GM18873 (cell line): Measurements from ENCODE around the gene KCNIP3.

Source experiments
- ATAC-seq: cut with Tn5 transposase; IDR thresholded peaks from one replicate; pipeline ENCODE4 v1.9.1; 2021; ENCODE audit warnings: mild to moderate bottlenecking, moderate library complexity, moderate number of reproducible peaks; ENCODE audit not compliant: unreplicated experiment, low FRiP score

KCNIP3 gene

DNA sequence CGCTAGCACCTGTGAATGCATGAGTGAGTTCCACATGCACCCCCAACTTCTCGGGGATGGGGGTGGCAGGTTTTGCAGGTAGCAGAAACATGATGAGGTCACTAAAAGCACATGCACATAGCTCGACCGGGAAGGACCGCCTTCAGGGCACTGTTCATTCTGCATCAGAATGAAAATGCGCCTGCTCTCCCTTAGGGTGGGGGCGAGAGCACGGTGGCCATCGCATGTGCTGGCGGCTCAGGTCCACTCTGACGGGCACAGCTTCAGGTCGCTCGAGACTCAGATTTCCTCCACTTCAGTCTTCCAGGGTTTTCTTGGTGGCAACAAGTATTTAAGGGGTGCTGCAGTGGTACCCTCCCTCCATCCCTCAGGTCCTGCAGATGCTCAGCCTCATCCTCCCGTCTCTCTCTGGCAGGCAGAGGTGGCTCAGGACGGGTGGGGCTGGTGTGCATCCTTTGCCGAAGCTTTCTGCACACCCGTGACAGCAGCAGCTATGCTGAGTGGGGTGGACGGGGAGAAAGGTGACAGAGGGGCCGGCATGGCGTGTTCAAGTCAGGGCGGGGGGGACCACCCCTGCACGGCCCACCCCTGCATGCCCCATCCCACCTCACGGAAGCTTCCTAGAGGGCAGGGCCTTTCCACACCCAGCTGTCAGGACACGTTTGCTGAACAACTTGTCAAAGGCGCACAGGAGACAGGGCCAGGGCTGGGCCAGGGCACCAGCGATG is 14.8 kb downstream of the KCNIP3 start:
- ATAC-seq, result no peak

DNA sequence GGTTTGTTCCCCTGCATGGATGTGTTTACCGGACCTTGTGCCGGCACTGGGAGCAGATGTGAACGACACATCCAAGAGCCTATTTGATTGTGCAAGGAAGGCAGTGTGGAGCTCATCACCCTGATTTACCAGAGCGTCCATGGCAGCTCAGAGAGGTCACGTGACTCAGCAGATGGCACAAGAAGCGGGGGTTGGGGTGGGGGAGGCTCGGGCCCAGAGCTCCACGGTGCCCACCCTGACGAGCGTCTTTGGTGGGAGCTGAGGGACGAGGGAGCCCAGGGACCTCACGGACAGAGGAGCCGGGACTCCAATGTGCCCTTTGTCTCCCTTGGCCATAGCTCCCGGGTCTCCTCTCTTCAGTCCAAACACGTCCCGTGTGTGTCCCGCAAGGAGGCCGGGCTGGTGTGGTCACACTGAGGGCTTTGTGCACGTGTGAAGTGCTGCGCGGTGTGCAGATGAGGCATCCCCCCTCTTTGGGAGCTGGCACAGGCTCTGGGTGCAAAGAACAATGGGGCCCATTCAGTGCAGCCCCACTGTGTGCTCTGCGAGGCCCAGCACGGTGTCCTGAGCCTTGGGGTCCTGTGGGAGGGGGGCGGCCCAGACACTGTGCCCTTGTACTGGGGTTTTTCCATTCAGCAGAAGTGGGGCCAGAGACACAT is 15.5 kb downstream of the KCNIP3 start:
- no peak for ATAC-seq

DNA sequence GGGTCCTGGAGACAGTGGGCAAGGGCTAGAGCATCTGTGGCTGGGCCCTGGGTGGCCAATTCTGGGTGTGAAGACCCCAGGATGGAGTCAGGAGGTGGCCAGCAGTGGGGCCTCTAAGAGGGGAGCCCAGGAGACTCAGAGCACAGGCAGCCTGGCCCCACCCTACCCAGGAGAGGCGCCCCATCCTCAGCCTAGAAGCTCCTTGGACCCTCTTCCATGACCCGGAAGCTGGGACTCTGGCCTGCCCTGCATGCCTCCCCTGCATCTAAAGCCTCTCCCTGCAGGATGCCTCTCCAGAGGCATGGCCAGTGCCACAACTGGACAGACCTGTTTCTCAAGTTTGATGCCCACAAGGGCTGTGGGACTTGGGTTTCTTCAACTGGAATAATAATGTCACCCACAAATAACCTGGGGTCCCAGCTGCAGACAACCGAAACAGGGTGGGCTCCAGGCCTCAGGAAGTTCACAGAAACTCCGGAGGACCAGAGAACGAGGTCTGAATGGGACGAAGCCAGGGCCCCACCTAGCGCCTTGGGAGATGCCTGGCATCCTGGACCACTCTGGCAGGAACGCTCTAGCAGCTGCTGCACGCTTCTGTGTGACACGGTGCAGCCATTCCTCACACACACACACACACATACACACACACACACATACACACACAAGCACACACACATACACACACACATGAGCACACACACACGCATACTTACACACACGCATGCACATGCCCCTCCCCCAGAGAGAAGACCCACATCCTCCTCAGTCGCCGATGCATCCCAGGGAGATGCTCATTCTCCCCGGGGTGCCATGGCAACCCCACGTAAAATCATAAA is 16.4 kb downstream of the KCNIP3 start:
- no peak for ATAC-seq

DNA sequence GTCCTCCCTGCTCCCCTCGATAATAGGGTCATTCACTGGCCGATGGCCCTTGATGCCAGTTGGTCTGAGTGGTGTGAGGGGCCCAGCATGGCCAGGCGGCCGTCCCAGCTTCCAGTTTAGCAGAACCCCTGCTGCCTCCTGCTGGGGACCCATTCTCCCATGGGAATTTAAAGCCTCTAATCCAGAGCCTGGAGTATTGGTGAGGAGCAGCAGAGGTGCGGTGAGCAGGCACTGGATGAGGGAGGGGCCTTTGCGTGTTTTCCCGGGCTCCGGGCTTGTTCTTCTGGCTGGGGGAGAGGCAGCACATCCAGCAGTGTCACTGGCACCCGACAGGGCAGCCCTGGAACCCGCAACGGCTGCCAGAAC is 17.4 kb downstream of the KCNIP3 start:
- no peak for ATAC-seq

DNA sequence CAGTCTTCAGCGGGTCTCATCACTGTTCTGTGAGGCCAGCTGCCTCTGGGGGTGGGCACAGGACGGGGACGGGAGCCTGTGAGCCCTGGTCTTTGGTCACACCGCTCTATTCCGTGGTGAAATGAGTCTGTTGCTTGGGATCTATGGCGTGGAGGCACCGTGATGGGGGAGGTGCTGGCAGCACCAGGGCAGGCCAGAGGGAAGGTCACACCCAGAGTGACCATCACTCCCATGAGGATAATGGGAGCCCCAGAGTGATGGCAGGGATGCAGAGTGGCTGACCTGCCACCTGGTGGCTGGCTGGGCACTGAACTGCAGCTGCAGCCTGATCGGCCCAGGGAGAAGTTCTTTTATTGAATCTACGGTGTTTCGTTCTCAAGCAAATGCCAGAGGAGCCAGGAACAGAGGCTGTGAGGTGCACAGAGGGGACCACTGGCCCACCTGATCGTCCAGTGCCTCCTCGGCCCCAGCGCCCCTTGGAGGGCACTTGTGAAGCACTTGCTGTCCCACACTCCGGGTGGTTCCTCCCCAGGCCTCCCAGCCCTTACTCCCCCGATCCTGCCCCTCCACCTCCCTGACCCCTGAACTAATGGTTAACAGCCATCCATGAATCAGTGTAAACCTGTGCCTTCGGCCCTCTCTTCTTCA is 17.9 kb downstream of the KCNIP3 start:
- ATAC-seq, result no peak

DNA sequence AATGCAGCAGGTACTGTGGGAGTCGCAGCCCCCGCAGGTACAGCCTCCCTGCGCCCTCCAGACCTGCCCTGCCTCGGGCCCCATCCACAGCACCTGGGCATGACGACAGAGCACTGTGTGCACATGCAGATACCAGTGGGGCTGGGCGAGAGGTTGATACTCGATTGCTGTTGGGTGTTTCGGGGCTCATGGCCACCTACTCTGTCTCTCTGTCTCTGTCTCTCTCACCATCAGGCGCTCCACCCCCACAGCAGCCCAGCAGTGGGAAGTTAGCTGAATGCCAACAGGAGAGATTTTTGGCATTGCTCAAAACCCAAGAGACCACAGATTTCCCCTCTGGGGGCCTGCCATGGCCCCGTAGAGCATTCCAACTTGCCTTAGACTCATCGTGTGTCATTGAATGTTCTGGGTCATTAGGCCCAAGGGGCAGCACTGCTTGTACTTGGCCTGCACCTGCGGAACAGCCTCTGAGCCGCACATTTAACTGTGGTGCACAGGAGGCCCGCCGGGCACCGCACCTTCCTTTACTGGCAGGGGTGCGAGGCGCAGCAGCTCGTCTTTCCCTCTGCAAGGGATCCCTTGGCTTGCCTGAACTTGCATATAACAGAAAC is 18.8 kb downstream of the KCNIP3 start:
- ATAC-seq, result no peak

DNA sequence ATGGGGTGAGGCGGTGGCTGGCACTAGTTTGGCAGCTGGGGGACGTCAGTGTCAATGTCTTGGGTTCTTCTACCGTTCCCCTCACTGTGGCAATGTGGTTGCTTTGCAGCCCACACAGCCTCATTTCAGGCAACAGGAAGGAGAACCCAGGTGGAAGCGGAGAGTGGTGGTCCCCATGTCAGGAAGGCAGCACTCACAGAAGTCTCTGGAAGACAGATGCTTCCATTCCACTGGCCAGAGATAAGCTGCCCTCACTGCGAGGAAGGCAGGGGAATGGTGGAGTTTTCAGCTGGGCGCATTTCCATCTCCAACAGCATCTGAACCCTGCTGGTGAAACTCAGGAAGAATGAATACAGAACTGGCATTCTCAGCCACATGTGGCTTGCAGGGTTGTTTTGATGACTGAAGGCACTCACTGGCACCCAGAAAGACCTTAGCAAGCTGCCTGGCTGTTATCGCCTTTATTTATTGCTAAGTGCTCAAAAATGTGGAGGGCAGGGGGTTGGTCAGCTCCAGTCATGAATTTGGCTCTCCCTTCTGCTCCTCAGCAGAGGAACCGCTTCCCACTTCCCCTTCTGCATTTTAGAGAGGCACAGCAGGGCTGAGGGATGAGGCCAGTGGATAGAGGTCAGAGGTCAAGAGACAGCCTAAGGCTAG is 19.4 kb downstream of the KCNIP3 start:
- ATAC-seq, result no peak

DNA sequence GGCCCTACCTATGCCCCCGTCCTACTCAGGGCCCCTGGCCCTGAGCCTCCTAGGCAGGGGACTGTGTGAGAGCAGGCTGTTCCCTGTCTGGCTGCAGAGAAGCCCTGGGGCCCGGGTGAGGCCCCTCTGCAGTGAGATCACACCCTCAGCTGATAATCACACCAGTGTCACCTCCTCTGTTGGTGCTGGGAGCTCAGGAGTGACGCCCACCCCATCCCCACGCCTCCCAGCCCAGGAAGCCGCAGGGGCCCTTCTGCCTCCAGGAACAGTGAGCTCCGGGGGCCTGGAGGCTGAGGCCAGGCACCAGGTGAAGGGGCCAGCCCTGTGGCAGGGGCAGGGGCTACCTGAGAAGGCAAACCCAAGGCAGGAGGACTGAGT is 20.0 kb downstream of the KCNIP3 start:
- no peak for ATAC-seq

DNA sequence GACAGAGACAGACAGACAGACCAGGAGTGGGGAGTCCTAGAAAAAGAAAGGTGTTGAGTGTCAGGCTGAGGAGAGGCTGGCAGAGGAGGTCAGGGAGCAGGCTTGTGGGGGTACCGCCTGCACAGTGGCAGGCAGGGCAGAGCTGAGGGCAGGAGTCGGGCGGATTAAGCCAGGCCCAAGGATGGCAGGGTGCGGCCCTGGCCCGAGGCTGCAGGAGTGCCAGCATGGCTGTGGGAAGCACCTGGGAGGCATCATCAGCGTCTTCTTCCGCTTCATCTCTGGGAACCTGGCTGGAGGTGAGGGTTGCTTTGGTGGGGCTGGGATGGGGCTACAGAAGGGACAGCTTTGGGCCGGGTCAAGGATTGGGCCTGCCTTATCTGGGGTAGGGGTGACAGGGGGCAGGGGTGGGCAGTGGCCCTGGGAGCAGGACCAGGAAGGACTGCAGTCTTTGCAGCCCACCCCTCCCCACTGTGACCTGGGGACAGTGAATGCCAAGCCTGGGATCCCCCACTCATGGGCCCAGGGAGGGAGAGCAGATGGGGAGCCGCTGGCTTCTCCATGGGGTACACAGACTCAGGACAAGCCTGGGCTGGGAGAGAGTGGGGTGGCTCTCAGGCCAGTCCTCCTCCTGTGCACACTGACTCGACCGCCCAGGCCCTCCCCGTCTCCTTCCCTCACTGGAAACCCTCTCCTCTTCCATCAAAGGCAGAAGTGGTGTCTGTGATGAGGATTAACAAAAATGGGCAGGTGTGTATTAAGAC is 20.7 kb downstream of the KCNIP3 start:
- ATAC-seq, result no peak

DNA sequence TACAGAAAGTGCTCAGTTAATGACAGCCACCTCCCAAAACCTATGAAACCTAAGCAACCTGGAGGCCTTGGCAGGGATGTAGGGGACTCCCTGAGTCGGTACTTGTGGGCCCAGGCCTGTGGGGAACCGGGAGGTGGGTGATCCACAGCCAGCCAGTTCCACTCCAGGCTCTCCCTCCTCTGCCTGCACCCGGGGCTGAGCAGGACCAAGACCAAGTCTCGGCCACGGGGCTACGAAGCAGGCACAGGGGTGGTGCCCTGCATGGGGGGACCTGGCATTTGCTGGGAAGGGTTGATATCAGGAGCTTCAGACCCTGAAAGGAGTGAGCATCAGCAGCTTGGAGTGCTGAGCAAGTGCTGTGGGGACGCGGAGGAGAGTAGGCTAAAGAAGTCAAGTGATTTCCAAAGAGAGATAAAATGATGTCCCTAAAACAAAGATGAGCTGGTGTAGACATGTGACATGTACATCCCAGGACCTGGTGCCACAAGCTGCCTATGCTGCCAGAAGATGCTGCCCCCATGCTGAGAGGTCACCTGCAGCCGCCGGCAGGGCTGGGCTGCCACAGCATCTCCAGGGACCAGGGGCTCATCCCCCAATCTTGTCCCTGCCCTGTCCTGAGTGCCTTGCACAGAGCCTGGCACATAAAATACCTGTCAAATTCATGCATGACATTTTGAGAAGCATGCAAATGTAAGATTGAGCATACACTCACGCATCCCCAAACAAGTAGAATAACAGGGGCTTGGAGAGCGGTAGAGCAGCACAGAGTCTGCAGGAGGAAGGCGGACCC is 21.5 kb downstream of the KCNIP3 start:
- no peak for ATAC-seq

DNA sequence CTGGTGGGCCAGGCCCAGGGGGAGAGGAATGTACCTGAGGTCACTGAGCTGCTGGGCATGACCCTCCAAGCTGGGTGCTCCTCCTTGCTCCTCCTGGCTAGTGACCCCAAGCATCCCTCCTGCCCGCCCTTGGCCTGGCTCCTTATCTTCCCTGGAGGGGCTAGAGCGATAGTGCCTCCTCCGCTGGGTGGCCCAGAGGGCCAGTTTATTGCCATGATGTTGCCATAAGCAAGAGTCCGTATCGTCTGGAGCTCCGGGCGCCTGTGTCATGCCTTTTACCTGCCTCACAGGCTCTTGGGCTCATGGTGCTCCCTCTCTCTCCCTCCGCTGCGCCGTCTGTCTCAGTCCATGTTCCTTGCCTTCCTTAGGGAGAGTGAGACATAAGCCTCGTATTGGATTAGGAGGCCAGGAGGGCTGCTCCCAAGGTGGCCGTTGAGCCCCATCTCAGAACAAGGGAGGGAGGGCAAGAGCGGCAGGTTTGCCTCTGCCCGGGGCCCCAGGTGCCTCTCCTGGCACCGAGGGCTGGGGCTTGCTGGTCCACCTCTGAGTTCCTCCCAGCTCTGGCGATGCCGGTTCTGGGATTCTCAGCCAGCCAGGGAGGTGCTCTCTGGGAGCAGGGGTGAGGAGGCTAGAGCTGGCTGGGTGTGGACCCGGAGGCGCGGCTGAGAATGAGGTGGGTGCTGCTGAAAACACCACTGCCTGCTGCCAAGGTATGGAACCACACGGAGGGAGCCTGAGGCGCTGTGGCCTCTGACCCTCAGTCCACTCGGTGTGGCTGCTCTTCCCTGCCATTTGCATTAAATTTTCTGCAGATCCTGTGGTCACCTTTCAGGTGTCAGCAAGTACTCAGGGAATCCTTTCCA is 22.6 kb downstream of the KCNIP3 start:
- ATAC-seq, result no peak

DNA sequence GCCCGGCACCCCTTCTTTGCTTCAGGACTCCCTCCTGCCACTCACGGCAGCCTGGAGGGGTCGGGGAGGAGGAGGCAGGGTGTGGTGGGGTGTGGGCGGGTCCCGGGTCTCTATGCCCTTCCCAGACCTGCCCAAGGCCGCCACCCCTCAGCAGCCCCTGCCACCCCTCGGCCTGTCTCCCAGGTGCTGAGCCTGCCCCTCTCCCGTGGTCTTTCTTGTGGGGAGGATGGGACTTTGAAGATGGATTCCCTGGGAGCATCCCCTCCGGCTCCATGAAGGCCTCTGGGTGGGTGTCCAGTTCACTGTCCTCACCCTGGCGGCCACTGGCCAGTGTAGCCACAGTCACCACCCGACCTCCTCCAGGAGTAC is 23.2 kb downstream of the KCNIP3 start:
- ATAC-seq, result no peak

DNA sequence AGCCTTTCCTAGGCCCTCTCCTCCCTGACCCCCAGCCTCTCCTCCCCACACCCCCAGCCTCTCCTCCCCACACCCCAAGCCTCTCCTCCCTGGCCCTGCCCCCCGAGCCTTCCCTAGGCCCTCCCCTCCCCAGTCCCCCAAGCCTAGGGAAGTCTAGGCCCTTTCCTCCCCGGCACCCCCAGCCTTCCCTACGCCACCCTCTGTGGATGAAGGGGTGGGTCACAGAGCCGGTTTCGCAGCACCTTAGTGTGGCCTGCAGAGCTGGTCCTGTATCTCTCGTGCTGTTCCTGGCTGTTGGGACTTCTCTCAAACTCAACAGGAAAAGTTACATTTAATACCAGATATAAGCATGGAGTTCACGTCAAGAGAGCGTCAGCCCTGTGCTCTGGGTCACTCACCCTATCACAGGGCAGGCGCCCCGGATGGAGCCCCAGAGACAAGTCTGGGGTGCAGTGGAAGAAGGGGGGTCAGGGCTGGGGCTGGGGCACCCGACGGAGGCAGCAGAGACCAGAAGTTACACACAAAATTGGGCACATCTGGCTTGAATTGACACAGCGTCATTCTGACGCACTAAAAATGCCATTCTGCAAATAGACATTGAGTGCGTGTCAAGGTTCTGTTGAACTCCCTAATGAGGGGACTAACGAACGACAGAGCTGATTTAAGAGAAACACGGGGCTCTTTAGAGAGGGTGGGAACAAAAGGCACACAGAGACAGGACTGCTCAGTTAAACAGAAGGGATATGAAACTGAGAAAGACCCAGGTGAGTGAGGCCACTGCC is 24.0 kb downstream of the KCNIP3 start:
- no peak for ATAC-seq

DNA sequence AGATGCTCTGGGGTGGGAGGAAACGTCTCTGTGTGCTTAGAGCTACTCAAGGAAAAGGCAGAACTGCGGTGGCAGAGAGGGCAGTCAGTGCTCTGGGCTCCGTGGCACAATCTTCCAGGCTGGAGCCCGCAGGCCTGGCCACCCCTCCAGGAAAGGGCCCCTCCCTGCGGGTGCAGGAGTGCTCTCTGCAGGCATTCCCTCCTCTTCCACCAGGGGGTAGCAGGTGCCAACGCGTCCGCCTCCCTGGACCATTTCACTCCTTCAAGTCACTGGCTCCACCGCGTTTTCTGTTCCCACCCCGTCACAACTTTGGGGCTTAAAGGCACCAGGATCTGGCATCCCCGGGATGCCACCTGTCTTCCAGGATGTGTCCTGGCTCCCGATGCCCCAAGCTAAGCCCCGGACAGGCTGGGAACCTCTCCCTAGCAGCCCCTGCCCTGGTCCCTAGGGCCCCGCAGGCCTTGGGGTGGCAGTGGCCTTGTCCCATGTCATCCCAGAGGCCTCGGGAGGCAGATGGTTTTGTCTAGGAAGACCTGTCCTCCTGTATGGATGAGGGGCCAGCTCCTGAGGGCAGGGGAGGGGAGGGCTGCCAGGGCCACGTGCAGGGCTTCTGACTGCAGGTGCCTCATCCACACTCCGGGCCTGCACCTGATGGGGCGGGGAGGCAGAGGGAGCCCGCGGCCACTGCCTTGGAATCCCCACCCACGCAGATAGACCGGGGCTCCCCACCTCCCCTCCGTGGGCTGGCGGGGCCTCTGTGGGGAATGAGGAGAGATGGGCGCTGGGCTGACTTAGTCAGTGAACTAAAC is 26.4 kb downstream of the KCNIP3 start:
- ATAC-seq, result no peak

DNA sequence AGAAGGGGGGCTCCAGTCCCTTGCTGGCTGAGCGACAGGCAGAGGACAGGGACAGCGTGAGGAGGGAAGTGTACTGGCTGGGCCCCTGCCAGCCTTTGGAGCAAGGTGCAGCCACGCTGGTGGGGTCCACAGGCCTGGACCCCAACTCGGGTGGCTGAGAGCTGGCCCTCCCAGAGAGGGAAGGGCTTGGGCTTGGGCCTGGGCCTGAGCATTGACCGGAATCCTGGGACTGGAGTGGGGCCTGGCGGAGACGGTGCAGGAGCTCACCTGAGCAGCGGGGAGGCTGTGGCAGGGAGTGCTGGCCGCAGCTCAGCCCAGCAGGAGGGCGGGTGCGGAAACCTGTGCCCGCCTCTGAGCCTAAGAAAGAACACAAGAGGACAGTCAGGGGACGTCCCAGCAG is 27.9 kb downstream of the KCNIP3 start:
- ATAC-seq, result no peak
